ENCODE results near the gene DDX11.
"Not testable (repeated sequence)": the region's sequence is repeated elsewhere in the genome, so short reads cannot be mapped to it uniquely, and the experiment has no call there.

DNA sequence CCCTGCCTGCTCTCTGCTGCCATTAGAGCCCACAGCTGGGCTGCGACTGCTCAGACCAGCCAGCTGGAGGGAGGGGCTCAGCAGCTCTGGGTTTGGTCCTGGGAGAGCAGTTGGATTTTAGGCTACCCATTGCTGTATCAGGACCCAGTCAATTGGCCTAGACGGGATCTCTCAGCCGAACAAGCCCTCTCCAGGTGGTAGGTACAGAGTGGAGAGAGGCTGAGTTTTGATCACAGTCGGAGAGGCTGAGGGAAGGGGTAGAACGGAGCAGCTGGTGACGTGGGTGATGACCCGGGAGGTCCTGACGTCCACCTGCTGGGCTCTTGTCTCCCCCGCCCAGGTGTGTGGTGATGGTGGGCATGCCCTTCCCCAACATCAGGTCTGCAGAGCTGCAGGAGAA, 28.9 kb downstream of the DDX11 start:
- TF ChIP-seq POLR2AphosphoS5 (IDR thresholded peaks at IDR 0.05; ENCODE audit: low read depth, low read length); EP300 (IDR thresholded peaks at IDR 0.05; ENCODE audit: borderline replicate concordance in 1 of 2, low read depth in 1 of 2, low read length in 1 of 2); EZH2phosphoT487 (IDR thresholded peaks at IDR 0.05; ENCODE audit: borderline replicate concordance, low read depth); RAD21 (IDR thresholded peaks at IDR 0.05; ENCODE audit: low read length); JUND (IDR thresholded peaks at IDR 0.05); YY1 (IDR thresholded peaks at IDR 0.05; ENCODE audit: low read depth); MEF2A (IDR thresholded peaks at IDR 0.05; ENCODE audit: borderline replicate concordance, low read depth); NRF1 (IDR thresholded peaks at IDR 0.05; ENCODE audit: low read depth, low read length); SIN3A (IDR thresholded peaks at IDR 0.05; ENCODE audit: borderline replicate concordance, low read depth, low read length); GATA2 (CRISPR knock-in tag; IDR thresholded peaks at IDR 0.05): not testable (repeated sequence)
- TF ChIP-seq, protein P1, sequence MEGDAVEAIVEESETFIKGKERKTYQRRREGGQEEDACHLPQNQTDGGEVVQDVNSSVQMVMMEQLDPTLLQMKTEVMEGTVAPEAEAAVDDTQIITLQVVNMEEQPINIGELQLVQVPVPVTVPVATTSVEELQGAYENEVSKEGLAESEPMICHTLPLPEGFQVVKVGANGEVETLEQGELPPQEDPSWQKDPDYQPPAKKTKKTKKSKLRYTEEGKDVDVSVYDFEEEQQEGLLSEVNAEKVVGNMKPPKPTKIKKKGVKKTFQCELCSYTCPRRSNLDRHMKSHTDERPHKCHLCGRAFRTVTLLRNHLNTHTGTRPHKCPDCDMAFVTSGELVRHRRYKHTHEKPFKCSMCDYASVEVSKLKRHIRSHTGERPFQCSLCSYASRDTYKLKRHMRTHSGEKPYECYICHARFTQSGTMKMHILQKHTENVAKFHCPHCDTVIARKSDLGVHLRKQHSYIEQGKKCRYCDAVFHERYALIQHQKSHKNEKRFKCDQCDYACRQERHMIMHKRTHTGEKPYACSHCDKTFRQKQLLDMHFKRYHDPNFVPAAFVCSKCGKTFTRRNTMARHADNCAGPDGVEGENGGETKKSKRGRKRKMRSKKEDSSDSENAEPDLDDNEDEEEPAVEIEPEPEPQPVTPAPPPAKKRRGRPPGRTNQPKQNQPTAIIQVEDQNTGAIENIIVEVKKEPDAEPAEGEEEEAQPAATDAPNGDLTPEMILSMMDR (IDR thresholded peaks at IDR 0.05), result not testable (repeated sequence)
- TF ChIP-seq, protein P2, sequence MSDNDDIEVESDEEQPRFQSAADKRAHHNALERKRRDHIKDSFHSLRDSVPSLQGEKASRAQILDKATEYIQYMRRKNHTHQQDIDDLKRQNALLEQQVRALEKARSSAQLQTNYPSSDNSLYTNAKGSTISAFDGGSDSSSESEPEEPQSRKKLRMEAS (IDR thresholded peaks at IDR 0.05; ENCODE audit: low read depth), result not testable (repeated sequence)
- TF ChIP-seq, protein P3, sequence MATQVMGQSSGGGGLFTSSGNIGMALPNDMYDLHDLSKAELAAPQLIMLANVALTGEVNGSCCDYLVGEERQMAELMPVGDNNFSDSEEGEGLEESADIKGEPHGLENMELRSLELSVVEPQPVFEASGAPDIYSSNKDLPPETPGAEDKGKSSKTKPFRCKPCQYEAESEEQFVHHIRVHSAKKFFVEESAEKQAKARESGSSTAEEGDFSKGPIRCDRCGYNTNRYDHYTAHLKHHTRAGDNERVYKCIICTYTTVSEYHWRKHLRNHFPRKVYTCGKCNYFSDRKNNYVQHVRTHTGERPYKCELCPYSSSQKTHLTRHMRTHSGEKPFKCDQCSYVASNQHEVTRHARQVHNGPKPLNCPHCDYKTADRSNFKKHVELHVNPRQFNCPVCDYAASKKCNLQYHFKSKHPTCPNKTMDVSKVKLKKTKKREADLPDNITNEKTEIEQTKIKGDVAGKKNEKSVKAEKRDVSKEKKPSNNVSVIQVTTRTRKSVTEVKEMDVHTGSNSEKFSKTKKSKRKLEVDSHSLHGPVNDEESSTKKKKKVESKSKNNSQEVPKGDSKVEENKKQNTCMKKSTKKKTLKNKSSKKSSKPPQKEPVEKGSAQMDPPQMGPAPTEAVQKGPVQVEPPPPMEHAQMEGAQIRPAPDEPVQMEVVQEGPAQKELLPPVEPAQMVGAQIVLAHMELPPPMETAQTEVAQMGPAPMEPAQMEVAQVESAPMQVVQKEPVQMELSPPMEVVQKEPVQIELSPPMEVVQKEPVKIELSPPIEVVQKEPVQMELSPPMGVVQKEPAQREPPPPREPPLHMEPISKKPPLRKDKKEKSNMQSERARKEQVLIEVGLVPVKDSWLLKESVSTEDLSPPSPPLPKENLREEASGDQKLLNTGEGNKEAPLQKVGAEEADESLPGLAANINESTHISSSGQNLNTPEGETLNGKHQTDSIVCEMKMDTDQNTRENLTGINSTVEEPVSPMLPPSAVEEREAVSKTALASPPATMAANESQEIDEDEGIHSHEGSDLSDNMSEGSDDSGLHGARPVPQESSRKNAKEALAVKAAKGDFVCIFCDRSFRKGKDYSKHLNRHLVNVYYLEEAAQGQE (IDR thresholded peaks at IDR 0.05; ENCODE audit: low read depth, low read length), result not testable (repeated sequence)
- TF ChIP-seq, protein P4, sequence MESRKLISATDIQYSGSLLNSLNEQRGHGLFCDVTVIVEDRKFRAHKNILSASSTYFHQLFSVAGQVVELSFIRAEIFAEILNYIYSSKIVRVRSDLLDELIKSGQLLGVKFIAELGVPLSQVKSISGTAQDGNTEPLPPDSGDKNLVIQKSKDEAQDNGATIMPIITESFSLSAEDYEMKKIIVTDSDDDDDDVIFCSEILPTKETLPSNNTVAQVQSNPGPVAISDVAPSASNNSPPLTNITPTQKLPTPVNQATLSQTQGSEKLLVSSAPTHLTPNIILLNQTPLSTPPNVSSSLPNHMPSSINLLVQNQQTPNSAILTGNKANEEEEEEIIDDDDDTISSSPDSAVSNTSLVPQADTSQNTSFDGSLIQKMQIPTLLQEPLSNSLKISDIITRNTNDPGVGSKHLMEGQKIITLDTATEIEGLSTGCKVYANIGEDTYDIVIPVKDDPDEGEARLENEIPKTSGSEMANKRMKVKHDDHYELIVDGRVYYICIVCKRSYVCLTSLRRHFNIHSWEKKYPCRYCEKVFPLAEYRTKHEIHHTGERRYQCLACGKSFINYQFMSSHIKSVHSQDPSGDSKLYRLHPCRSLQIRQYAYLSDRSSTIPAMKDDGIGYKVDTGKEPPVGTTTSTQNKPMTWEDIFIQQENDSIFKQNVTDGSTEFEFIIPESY (IDR thresholded peaks at IDR 0.05; ENCODE audit: borderline replicate concordance, low read depth), result not testable (repeated sequence)

Measured in SK-N-SH (cell line).